Naive B cell (primary cell): ENCODE data around the gene ABHD15. TPM values are rescaled to one million over a fixed set of nuclear protein-coding genes. Genes with fewer than 3 reads are reported as not detected.
A peak's percentile ranks its signal among the peaks of the same experiment; 100 is the strongest.
"Not testable (repeated sequence)": the region's sequence is repeated elsewhere in the genome, so short reads cannot be mapped to it uniquely, and the experiment has no call there.

ENCODE experiments used
- ATAC-seq, 2 donors: fragments of 150-1000 bp; cut with Tn5 transposase; 2 replicates each; pipeline ENCODE4 v1.10.0; 2021; ENCODE audit warnings: low read depth in 2 of 2, mild to moderate bottlenecking in 2 of 2, moderate library complexity in 2 of 2
- DNase-seq: peaks from one replicate; pipeline ENCODE4 v3.0.0; 2022
- H3K27ac Mint-ChIP-seq, 6 donors: one replicate each; pipeline ENCODE4 v1.8.0; 2020 to 2022; ENCODE audit warnings: mild to moderate bottlenecking in 6 of 6, mixed read lengths in 6 of 6, moderate library complexity in 5 of 6, inconsistent platforms in 2 of 6
- H3K27me3 Mint-ChIP-seq, 3 donors: one replicate each; pipeline ENCODE4 v1.8.0; 2021 to 2022; ENCODE audit warnings: mixed read lengths in 3 of 3, mild to moderate bottlenecking in 1 of 3
- H3K36me3 Mint-ChIP-seq, 2 donors: one replicate each; pipeline ENCODE4 v1.8.0; 2020 to 2022; ENCODE audit warnings: mixed read lengths in 2 of 2, inconsistent platforms in 1 of 2, mild to moderate bottlenecking in 1 of 2
- H3K4me1 Mint-ChIP-seq, 3 donors: one replicate each; pipeline ENCODE4 v1.8.0; 2020 to 2022; ENCODE audit warnings: mixed read lengths in 3 of 3, inconsistent platforms in 1 of 3, mild to moderate bottlenecking in 1 of 3, moderate library complexity in 1 of 3
- H3K4me3 Mint-ChIP-seq, 8 donors: one replicate each; pipeline ENCODE4 v1.8.0; 2020 to 2022; ENCODE audit warnings: mild to moderate bottlenecking in 8 of 8, mixed read lengths in 8 of 8, moderate library complexity in 8 of 8, inconsistent platforms in 2 of 8
- H3K9me3 Mint-ChIP-seq, 7 donors: one replicate each; pipeline ENCODE4 v1.8.0; 2020 to 2022; ENCODE audit warnings: mixed read lengths in 7 of 7, mild to moderate bottlenecking in 5 of 7, inconsistent platforms in 2 of 7, moderate library complexity in 1 of 7
- polyA plus RNA-seq, 6 donors: library from polyadenylated mRNA; unstranded; fragments of 300-500 nt; fragmentation: Illumina TruSeq; gene quantifications; one replicate each; pipeline ENCODE4 v1.2.3, GENCODE V29; 2021; ENCODE audit warnings: low read depth in 6 of 6

Gene ABHD15
- polyA plus RNA-seq, 6 donors from 2014 or later, result 15.1 to 45.2 (median 20.3) TPM

- Mint-ChIP-seq H3K27ac (peak overlapping the region; percentile 76 to 95 (median 94)), H3K4me1 (peaks cover 49 to 66% (median 59%) of the 10 kb centered on the region in 3 donors), H3K4me3 (peak overlapping the region; percentile 92 to 97 (median 94)), H3K36me3 (peaks cover 0 to 5% of the 10 kb centered on the region in 2 donors), H3K9me3 (no peaks in the 10 kb centered on the region), H3K27me3 (no peaks in the 10 kb centered on the region)
- ATAC-seq, result peak; percentile 4 to 6
- peak; percentile 52 for DNase-seq
Measured at GRCh38 chr17:29565643-29566472, 979 bp downstream of the ABHD15 start.

- Mint-ChIP-seq H3K27ac (peak overlapping the region; percentile 63 to 97 (median 92)), H3K4me3 (peak overlapping the region; percentile 19 to 84 (median 66)), H3K9me3 (no peaks in the 10 kb centered on the region), H3K4me1 (peaks cover 50 to 72% (median 67%) of the 10 kb centered on the region in 3 donors), H3K36me3 (peaks cover 0 to 5% of the 10 kb centered on the region in 2 donors), H3K27me3 (no peaks in the 10 kb centered on the region)
- peak; percentile 33 to 40 for ATAC-seq
- peak; percentile 75 for DNase-seq
Measured at GRCh38 chr17:29563816-29564215, 3.0 kb downstream of the ABHD15 start.

DNA sequence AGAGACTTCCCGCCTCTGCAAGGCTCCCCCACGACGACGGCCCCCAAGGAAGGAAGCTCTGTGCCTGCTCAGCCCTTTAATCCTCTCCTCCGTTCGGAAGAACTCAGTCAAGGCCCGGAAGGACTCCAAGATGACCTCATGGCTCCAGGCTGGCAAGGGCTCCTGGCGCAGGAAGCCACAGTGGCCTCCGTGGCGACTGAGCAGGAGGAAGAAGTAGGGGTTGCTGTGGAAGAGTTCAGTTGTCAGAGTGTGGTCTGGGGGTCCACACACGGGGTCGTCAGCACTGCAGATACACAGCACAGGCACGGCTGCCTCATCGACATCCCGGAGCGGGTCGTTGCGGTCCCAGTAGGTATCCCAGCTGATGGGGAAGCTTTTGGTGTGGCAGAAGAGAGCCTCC, 4.2 kb downstream of the ABHD15 start:
- no peaks in the 10 kb centered on the region for H3K9me3 Mint-ChIP-seq
- H3K4me1 Mint-ChIP-seq, result peaks cover 58 to 78% (median 72%) of the 10 kb centered on the region in 3 donors
- H3K36me3 Mint-ChIP-seq, result peaks cover 0 to 5% of the 10 kb centered on the region in 2 donors
- no peaks in the 10 kb centered on the region for H3K27me3 Mint-ChIP-seq
- no peak for ATAC-seq
- peak overlapping the region; percentile 26 to 88 (median 76) for H3K4me3 Mint-ChIP-seq
- DNase-seq, result no peak
- H3K27ac Mint-ChIP-seq, result peak overlapping the region in 5 of 6 donors; percentile 96 to 99 (median 97)

GRCh38 chr17:29561554-29562517, 5.0 kb downstream of the ABHD15 start:
- DNase-seq (peak; percentile 77), ATAC-seq (peak; percentile 29 to 53)
- H3K4me1 Mint-ChIP-seq, result peaks cover 66 to 86% (median 79%) of the 10 kb centered on the region in 3 donors
- no peaks in the 10 kb centered on the region for H3K27me3 Mint-ChIP-seq
- peaks cover 0 to 5% of the 10 kb centered on the region in 2 donors for H3K36me3 Mint-ChIP-seq
- no peaks in the 10 kb centered on the region for H3K9me3 Mint-ChIP-seq
- peak overlapping the region; percentile 62 to 88 (median 81) for H3K4me3 Mint-ChIP-seq
- peak overlapping the region; percentile 96 to 99 (median 98) for H3K27ac Mint-ChIP-seq

DNA sequence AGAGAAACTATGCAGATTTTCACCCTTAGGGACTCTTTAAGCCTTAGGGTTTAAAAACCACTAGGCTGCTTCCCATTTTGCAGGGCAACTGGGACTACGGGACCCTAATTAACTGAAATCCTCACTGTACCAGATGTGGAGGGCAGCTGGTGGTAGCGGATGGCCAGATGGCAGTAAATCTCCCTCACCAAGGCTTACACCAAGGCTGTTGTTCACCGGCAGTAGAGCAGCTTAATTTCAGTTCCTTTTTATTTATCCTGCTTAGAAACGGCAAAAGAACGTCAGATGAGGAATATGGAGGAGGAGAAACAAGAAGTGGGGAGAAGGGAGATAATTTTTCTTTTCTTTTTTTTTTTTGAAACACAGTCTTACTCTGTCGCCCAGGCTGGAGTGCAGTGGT, 6.5 kb downstream of the ABHD15 start:
- no peaks in the 10 kb centered on the region for H3K27me3 Mint-ChIP-seq
- peak; percentile 71 for DNase-seq
- H3K9me3 Mint-ChIP-seq, result no peaks in the 10 kb centered on the region
- H3K4me3 Mint-ChIP-seq, result peak overlapping the region; percentile 29 to 88 (median 76)
- H3K36me3 Mint-ChIP-seq, result peaks cover 0 to 5% of the 10 kb centered on the region in 2 donors
- peak; percentile 59 to 65 for ATAC-seq
- peaks cover 58 to 90% (median 73%) of the 10 kb centered on the region in 3 donors for H3K4me1 Mint-ChIP-seq
- peak overlapping the region; percentile 82 to 99 (median 96) for H3K27ac Mint-ChIP-seq

- peak overlapping the region in 6 of 8 donors; percentile 56 to 88 (median 82) for H3K4me3 Mint-ChIP-seq
- no peaks in the 10 kb centered on the region for H3K9me3 Mint-ChIP-seq
- H3K27ac Mint-ChIP-seq, result peak overlapping the region in 4 of 6 donors; percentile 41 to 99 (median 97)
- H3K4me1 Mint-ChIP-seq, result peaks cover 62 to 89% (median 75%) of the 10 kb centered on the region in 3 donors
- ATAC-seq, result no peak
- DNase-seq, result no peak
- H3K36me3 Mint-ChIP-seq, result peaks cover 0 to 5% of the 10 kb centered on the region in 2 donors
- no peaks in the 10 kb centered on the region for H3K27me3 Mint-ChIP-seq
Measured at GRCh38 chr17:29559640-29560039, 7.2 kb downstream of the ABHD15 start.

DNA sequence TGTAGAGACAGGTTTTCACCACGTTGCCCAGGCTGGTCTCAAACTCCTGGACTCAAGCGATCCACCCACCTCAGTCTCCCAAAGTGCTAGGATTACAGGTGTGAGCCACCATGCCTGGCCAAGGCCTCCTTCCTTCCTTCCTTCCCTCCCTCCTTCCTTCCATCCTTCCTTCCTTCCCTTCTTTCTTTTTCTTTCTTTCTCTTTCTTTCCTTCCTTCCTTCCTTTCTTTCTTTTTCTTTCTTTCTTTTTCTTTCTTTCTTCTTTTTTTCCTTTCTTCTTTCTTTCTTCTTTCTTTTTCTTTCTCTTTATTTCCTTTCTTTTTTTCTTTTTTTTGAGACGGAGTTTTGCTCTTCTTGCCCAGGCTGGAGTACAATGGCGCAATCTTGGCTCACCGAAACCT, 8.7 kb downstream of the ABHD15 start:
- DNase-seq, H3K9me3 Mint-ChIP-seq, ATAC-seq, H3K36me3 Mint-ChIP-seq, H3K27me3 Mint-ChIP-seq: not testable (repeated sequence)
- peaks cover 54 to 78% (median 65%) of the 10 kb centered on the region in 3 donors for H3K4me1 Mint-ChIP-seq
- H3K4me3 Mint-ChIP-seq, result peak overlapping the region in 7 of 8 donors; percentile 22 to 79 (median 63)
- peak overlapping the region; percentile 57 to 97 (median 90) for H3K27ac Mint-ChIP-seq

GRCh38 chr17:29557739-29558116, 9.1 kb downstream of the ABHD15 start:
- Mint-ChIP-seq H3K4me3 (peak overlapping the region in 7 of 8 donors; percentile 35 to 79 (median 63)), H3K9me3 (no peaks in the 10 kb centered on the region), H3K27ac (peak overlapping the region in 5 of 6 donors; percentile 61 to 97 (median 90)), H3K36me3 (peaks cover 0 to 5% of the 10 kb centered on the region in 2 donors), H3K4me1 (peaks cover 51 to 74% (median 62%) of the 10 kb centered on the region in 3 donors), H3K27me3 (no peaks in the 10 kb centered on the region)
- ATAC-seq, result peak; percentile 37 to 53
- DNase-seq, result peak; percentile 44

- H3K27me3 Mint-ChIP-seq, result no peaks in the 10 kb centered on the region
- no peak for ATAC-seq
- no peaks in the 10 kb centered on the region for H3K9me3 Mint-ChIP-seq
- H3K4me3 Mint-ChIP-seq, result peak overlapping the region in 5 of 8 donors; percentile 38 to 76 (median 63)
- no peak for DNase-seq
- peak overlapping the region in 5 of 6 donors; percentile 44 to 97 (median 90) for H3K27ac Mint-ChIP-seq
- H3K4me1 Mint-ChIP-seq, result peaks cover 46 to 69% (median 57%) of the 10 kb centered on the region in 3 donors
- H3K36me3 Mint-ChIP-seq, result peaks cover 0 to 3% of the 10 kb centered on the region in 2 donors
Measured at GRCh38 chr17:29557085-29557738, 9.6 kb downstream of the ABHD15 start.

GRCh38 chr17:29555840-29556239, 11.0 kb downstream of the ABHD15 start:
- H3K4me1 Mint-ChIP-seq, result peaks cover 33 to 55% (median 43%) of the 10 kb centered on the region in 3 donors
- H3K9me3 Mint-ChIP-seq, result no peaks in the 10 kb centered on the region
- no peaks in the 10 kb centered on the region for H3K36me3 Mint-ChIP-seq
- no peaks in the 10 kb centered on the region for H3K27me3 Mint-ChIP-seq
- ATAC-seq, result no peak
- no peak overlapping the region for H3K4me3 Mint-ChIP-seq
- H3K27ac Mint-ChIP-seq, result peak overlapping the region in 1 of 6 donors; percentile 33
- no peak for DNase-seq

DNA sequence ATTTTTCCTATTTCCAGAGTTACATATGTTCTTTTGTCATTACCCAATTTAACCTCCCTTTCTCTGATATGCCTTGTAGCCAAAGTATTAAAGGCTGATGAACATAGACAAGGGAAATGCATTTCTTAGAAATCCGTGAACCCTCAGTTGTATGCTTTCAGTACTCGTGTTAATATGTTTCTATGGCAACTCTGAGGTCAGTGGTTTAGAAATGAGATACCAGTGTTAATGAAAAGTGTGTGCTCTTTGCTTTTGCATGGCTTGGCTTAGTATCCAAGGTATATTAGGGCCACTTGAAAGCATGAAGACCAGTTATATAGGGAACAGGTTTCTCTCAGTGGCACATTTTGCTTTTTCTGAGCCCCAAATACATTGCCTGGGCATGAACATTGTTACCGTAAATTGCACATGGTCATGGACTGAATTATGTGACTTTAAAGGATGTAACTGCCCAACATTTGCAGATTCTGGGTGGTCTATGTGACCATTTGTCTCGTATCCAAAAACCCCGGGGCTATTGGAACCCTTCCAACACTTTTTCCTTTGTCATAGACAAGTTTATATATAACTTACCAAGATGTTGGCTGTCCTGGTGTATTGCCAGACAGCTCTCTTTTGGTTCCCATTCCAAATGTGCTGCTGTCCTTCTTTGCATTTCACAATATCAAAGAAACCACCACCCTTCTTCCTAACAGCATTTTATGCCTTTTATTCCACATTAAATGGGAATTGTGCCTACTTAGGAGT, 17.5 kb downstream of the ABHD15 start:
- ATAC-seq (no peak), DNase-seq (no peak)
- Mint-ChIP-seq H3K36me3 (no peaks in the 10 kb centered on the region), H3K4me1 (no peaks in the 10 kb centered on the region), H3K4me3 (no peak overlapping the region), H3K27ac (no peak overlapping the region), H3K27me3 (no peaks in the 10 kb centered on the region), H3K9me3 (no peaks in the 10 kb centered on the region)

- H3K4me3 Mint-ChIP-seq, result no peak overlapping the region
- DNase-seq (no peak), ATAC-seq (no peak)
- H3K27me3 Mint-ChIP-seq, result no peaks in the 10 kb centered on the region
- no peaks in the 10 kb centered on the region for H3K9me3 Mint-ChIP-seq
- peaks cover 0 to 16% of the 10 kb centered on the region in 2 donors for H3K36me3 Mint-ChIP-seq
- peak overlapping the region in 2 of 6 donors; percentile 52 to 72 for H3K27ac Mint-ChIP-seq
- H3K4me1 Mint-ChIP-seq, result no peaks in the 10 kb centered on the region
Measured at GRCh38 chr17:29546830-29547229, 20.0 kb downstream of the ABHD15 start.
